Pancreas (tissue), 10 donors: ENCODE results near the gene SLC7A4. TPM values are rescaled to one million over a fixed set of nuclear protein-coding genes. Genes with fewer than 3 reads are reported as not detected.

Experiments used
- ATAC-seq, 4 donors: fragments of 200-7000 bp; cut with Tn5 transposase; one replicate each; pipeline versions ENCODE4 v1.8.0 to v1.9.1; 2020; ENCODE audit warnings: mild to moderate bottlenecking in 4 of 4, moderate library complexity in 4 of 4
- DNase-seq, 6 donors: peaks; one replicate each; pipeline ENCODE4 v3.0.0-alpha.2; 2020
- FAIRE-seq: peaks from 2 replicates; lab custom pipeline; 2012; peaks lifted over from hg19 to GRCh38; lab: Jason Lieb, UNC
- H3K27ac ChIP-seq, 4 donors: fragments of 200-600 bp; sonication (generic); 1 replicate in 3 of 4; 2 replicates in 1 of 4; pipeline versions ENCODE4 v1.5.0 to v1.8.0; 2020
- H3K27me3 ChIP-seq, 4 donors: fragments of 200-600 bp; one replicate each; pipeline ENCODE4 v1.8.0; 2021
- H3K36me3 ChIP-seq, 3 donors: fragments of 200-600 bp; sonication (generic) in 1 of 3; one replicate each; pipeline versions ENCODE4 v1.5.0 to v1.8.0; 2020 to 2021
- H3K4me1 ChIP-seq, 3 donors: fragments of 200-600 bp; one replicate each; pipeline ENCODE4 v1.8.0; 2021
- H3K4me3 ChIP-seq, 4 donors: fragments of 200-600 bp; sonication (generic) in 2 of 4; one replicate each; pipeline versions ENCODE4 v1.5.0 to v1.8.0; 2020 to 2021
- H3K9me3 ChIP-seq, 4 donors: fragments of 200-600 bp; one replicate each; pipeline ENCODE4 v1.8.0; 2021
- WGBS, 2 donors: extraction: QIAGEN DNeasy Blood & Tissue Kit; methylation state at CpG; one replicate each; pipeline ENCODE4 v1.1.7; 2013; 5-methylcytosine and 5-hydroxymethylcytosine counted together
- intact Hi-C, 3 donors: fragments of 100-400 bp; cut with DNase I; formaldehyde crosslinking; loops; one replicate each; pipeline versions ENCODE4 v1.11.1 to v1.14.2; 2022
- microRNA-seq, 2 donors: library from miRNA; unstranded; fragments of <30 nt; microRNA quantifications; one replicate each; pipeline versions ENCODE4 to v1.1.0, GENCODE V29; 2019 to 2020
- polyA plus RNA-seq, 2 donors: library from polyadenylated mRNA; stranded (reverse); fragments of 200-250 nt; gene quantifications; one replicate each; pipeline ENCODE4 v1.2.3, GENCODE V29; 2013
- total RNA-seq, 6 donors: library from RNA; stranded (reverse); fragmentation: NEBNext Ultra II Directional in 4 of 6; extraction: Animal tissue kit (Norgen Biotek cat#: 25700) in 4 of 6; gene quantifications; one replicate each; pipeline versions ENCODE4 v1.2.1 to v1.2.4, GENCODE V29; 2021 to 2023
- TF ChIP-seq, protein P1 (sequence below), 4 donors: fragments of 200-600 bp; sonication (generic) in 3 of 4; IDR thresholded peaks; one replicate each; pipeline versions ENCODE4 v1.5.0 to v1.8.0; 2021; ENCODE audit warnings: antibody characterized with exemption in 4 of 4
- donor health status: healthy with polysubstance abuse.
- donor health status: DM: no; HTN: no; CAD: no; lungs with moderate emphysema.
- donor health status: DM: no; HTN: no; CAD: no.
- donor health status: control.
- donor health status: control.
- donor health status: Bipolar disorder and iron deficiency.
- donor health status: DM: yes; HTN: yes; CAD: no.
- donor health status: DM: no; HTN: no; CAD: no.
- donor health status: DM: no; HTN: no; CAD: no.
- donor health status: DM: yes; HTN: yes; CAD: no.

Gene SLC7A4
- total and polyA plus RNA-seq, 8 donors = 0.09 to 1.4 (median 0.20) TPM; not detected in 1

DNA sequence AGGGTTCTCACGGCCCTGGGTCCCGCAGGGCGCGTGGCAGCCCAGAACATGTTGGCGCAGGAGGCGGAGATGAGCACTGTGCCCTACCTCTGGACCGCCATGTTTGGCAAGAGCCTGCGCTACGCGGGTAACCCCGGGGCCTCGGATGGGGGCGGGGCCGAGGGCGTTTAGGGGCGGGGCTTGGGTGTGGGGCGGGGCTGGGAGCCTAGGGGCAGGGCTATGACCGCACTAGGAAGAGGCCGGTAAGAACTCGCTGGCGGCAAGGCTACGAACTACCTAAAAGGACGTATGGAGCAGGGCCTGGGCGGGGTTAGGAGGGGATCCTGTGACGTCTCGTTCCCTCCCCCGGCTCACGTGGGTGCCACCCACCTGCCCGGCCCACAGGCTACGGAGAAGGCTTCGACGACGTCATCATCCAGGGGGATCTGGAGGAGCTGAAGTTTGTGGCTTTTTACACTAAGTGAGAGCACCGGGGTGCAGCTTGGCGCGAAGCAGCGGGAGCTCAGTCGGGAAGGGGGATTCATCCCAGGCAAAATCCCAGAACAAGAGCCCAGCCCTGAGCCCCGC is 53.0 kb downstream of the SLC7A4 start:
- Histone ChIP-seq H3K27me3 (no peaks in the 10 kb centered on the region), H3K36me3 (no peaks in the 10 kb centered on the region), H3K4me3 (peak overlapping the region in 2 of 4 donors; percentile 17 to 25), H3K9me3 (no peaks in the 10 kb centered on the region), H3K27ac (no peak overlapping the region), H3K4me1 (peaks cover 3 to 21% (median 4%) of the 10 kb centered on the region in 3 donors)
- WGBS, 2 donors = 13 to 16% methylated on average over 38 to 39 of the region's 39 CpGs
- TF ChIP-seq, protein P1, sequence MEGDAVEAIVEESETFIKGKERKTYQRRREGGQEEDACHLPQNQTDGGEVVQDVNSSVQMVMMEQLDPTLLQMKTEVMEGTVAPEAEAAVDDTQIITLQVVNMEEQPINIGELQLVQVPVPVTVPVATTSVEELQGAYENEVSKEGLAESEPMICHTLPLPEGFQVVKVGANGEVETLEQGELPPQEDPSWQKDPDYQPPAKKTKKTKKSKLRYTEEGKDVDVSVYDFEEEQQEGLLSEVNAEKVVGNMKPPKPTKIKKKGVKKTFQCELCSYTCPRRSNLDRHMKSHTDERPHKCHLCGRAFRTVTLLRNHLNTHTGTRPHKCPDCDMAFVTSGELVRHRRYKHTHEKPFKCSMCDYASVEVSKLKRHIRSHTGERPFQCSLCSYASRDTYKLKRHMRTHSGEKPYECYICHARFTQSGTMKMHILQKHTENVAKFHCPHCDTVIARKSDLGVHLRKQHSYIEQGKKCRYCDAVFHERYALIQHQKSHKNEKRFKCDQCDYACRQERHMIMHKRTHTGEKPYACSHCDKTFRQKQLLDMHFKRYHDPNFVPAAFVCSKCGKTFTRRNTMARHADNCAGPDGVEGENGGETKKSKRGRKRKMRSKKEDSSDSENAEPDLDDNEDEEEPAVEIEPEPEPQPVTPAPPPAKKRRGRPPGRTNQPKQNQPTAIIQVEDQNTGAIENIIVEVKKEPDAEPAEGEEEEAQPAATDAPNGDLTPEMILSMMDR (IDR thresholded peaks at IDR 0.05) = no peak
- ATAC-seq (peak; percentile 27 to 67 (median 50)), DNase-seq (peak; percentile 57 to 79 (median 74)), FAIRE-seq (no peak)
- intact Hi-C loops = loop anchor here in 1 of 3 donors (10.0 kb wide), 1 partner anchor 215 kb away; no protein-coding TSS in a partner anchor

Small RNA genes within 50 kb of the gene (microRNA-seq; reads per million reads assigned to microRNA genes)
- gene MIR649 = 0 reads per million in 2 donors

Other genes starting within 250 kb of the SLC7A4 start
- 10 to 100 TPM; 23.6 to 45.2 (median 31.4) TPM for gene PI4KA, start 173.8 kb downstream of the SLC7A4 start, total RNA-seq
- 10 to 100 TPM; 36.9 to 46.6 TPM for gene PI4KA, start 173.8 kb downstream of the SLC7A4 start, polyA plus RNA-seq
- 10 to 100 TPM; 10.3 to 16.1 (median 12.8) TPM for gene SNAP29, start 173.6 kb downstream of the SLC7A4 start, total RNA-seq
- gene SNAP29, start 173.6 kb downstream of the SLC7A4 start, polyA plus RNA-seq = 1 to 10 TPM; 6.6 to 8.9 TPM
- 10 to 100 TPM; 15.8 to 29.4 (median 20.9) TPM for gene CRKL, start 115.2 kb downstream of the SLC7A4 start, total RNA-seq
- gene CRKL, start 115.2 kb downstream of the SLC7A4 start, polyA plus RNA-seq = 10 to 100 TPM in 1 of 2 donors, 1 to 10 TPM in 1; 9.1 to 13.3 TPM
- 1 to 10 TPM in 4 of 6 donors, under 1 TPM in 2; 0.63 to 2.3 (median 1.1) TPM for gene AIFM3, start 65.3 kb downstream of the SLC7A4 start, total RNA-seq
- gene AIFM3, start 65.3 kb downstream of the SLC7A4 start, polyA plus RNA-seq = 1 to 10 TPM; 1.4 to 4.5 TPM
- 10 to 100 TPM; 15.0 to 42.0 (median 21.8) TPM for gene LZTR1, start 50.3 kb downstream of the SLC7A4 start, total RNA-seq
- gene LZTR1, start 50.3 kb downstream of the SLC7A4 start, polyA plus RNA-seq = 10 to 100 TPM; 53.4 to 56.2 TPM
- gene THAP7, start 30.4 kb downstream of the SLC7A4 start, total RNA-seq = 10 to 100 TPM in 5 of 6 donors, 1 to 10 TPM in 1; 9.0 to 16.0 (median 13.0) TPM
- gene THAP7, start 30.4 kb downstream of the SLC7A4 start, polyA plus RNA-seq = 10 to 100 TPM; 52.1 to 54.9 TPM
- under 1 TPM in 5 of 6 donors, not detected in 1; 0.09 to 0.40 (median 0.37) TPM for gene P2RX6, start 17.4 kb downstream of the SLC7A4 start, total RNA-seq
- 1 to 10 TPM in 1 of 2 donors, under 1 TPM in 1; 0.57 to 2.9 TPM for gene P2RX6, start 17.4 kb downstream of the SLC7A4 start, polyA plus RNA-seq
- gene LRRC74B, start 13.4 kb upstream of the SLC7A4 start, total RNA-seq = not detected
- gene LRRC74B, start 13.4 kb upstream of the SLC7A4 start, polyA plus RNA-seq = under 1 TPM in 1 of 2 donors, not detected in 1; 0.05 TPM